MM.1S (cell line): ENCODE results near the gene CRYBA2.

ENCODE experiments used
- DNase-seq: peaks from one replicate; pipeline ENCODE4 v3.0.0-alpha.2; 2015
- H2AFZ ChIP-seq: fragments of 300-600 bp; sonication (generic); 2 replicates; pipeline ENCODE4 v1.6.0; 2016; ENCODE audit warnings: antibody characterized with exemption, low read length
- H3F3A ChIP-seq: fragments of 300-600 bp; sonication (generic); 2 replicates; pipeline ENCODE4 v1.6.1; 2016; ENCODE audit warnings: mild to moderate bottlenecking, antibody characterized with exemption, low read length, moderate library complexity, mixed read lengths; ENCODE audit not compliant: insufficient read depth
- H3K27ac ChIP-seq: fragments of 300-600 bp; sonication (generic); 2 replicates; pipeline ENCODE4 v1.5.1; 2016; ENCODE audit warnings: mild to moderate bottlenecking, low read length
- H3K27me3 ChIP-seq: fragments of 300-600 bp; sonication (generic); replicated peaks from 2 replicates; pipeline ENCODE4 v1.6.0; 2016; ENCODE audit warnings: low read length; ENCODE audit not compliant: insufficient read depth
- H3K36me3 ChIP-seq: fragments of 300-600 bp; sonication (generic); replicated peaks from 2 replicates; pipeline ENCODE4 v1.6.1; 2016; ENCODE audit warnings: mild to moderate bottlenecking, low read length, mixed read lengths; ENCODE audit not compliant: insufficient read depth
- H3K4me1 ChIP-seq: fragments of 300-600 bp; sonication (generic); 2 replicates; pipeline ENCODE4 v1.6.1; 2016; ENCODE audit warnings: low read length, mixed read lengths
- H3K4me2 ChIP-seq: fragments of 300-600 bp; sonication (generic); 2 replicates; pipeline ENCODE4 v1.6.0; 2016; ENCODE audit warnings: low read depth, low read length
- H3K4me3 ChIP-seq: fragments of 300-600 bp; sonication (generic); 2 replicates; pipeline ENCODE4 v1.5.1; 2016; ENCODE audit warnings: low read length, mixed read lengths
- H3K79me2 ChIP-seq: fragments of 300-600 bp; sonication (generic); 2 replicates; pipeline ENCODE4 v1.6.1; 2016; ENCODE audit warnings: mixed run types, low read length, mixed read lengths
- H3K9ac ChIP-seq: fragments of 300-600 bp; sonication (generic); 2 replicates; pipeline ENCODE4 v1.6.1; 2016; ENCODE audit warnings: low read length, mixed read lengths
- H3K9me2 ChIP-seq: fragments of 300-600 bp; sonication (generic); replicated peaks from 2 replicates; pipeline ENCODE4 v1.6.1; 2016; ENCODE audit warnings: mild to moderate bottlenecking, low read length, mixed read lengths; ENCODE audit not compliant: insufficient read depth
- H3K9me3 ChIP-seq: fragments of 300-600 bp; sonication (generic); replicated peaks from 2 replicates; pipeline ENCODE4 v1.6.1; 2016; ENCODE audit warnings: mild to moderate bottlenecking, low read length, mixed read lengths; ENCODE audit not compliant: insufficient read depth
- H4K20me1 ChIP-seq: fragments of 300-600 bp; sonication (generic); 2 replicates; pipeline ENCODE4 v1.6.1; 2016; ENCODE audit warnings: mild to moderate bottlenecking, low read length, moderate library complexity, mixed read lengths; ENCODE audit not compliant: insufficient read depth
- EZH2 ChIP-seq: fragments of 300-600 bp; sonication (generic); optimal IDR thresholded peaks from 2 replicates; pipeline ENCODE3; 2017; ENCODE audit warnings: low read depth, mild to moderate bottlenecking, antibody characterized with exemption, low read length, mixed read lengths
- EZH2phosphoT487 ChIP-seq: fragments of 300-600 bp; sonication (generic); IDR thresholded peaks from 2 replicates; pipeline ENCODE4 v1.6.1; 2018; ENCODE audit warnings: antibody characterized with exemption, low read length
- TF ChIP-seq, protein P1 (sequence below): fragments of 300-600 bp; sonication (generic); IDR thresholded peaks from 2 replicates; pipeline ENCODE4 v1.5.1; 2016; ENCODE audit warnings: antibody characterized with exemption, low read length, mixed read lengths

Gene CRYBA2

DNA sequence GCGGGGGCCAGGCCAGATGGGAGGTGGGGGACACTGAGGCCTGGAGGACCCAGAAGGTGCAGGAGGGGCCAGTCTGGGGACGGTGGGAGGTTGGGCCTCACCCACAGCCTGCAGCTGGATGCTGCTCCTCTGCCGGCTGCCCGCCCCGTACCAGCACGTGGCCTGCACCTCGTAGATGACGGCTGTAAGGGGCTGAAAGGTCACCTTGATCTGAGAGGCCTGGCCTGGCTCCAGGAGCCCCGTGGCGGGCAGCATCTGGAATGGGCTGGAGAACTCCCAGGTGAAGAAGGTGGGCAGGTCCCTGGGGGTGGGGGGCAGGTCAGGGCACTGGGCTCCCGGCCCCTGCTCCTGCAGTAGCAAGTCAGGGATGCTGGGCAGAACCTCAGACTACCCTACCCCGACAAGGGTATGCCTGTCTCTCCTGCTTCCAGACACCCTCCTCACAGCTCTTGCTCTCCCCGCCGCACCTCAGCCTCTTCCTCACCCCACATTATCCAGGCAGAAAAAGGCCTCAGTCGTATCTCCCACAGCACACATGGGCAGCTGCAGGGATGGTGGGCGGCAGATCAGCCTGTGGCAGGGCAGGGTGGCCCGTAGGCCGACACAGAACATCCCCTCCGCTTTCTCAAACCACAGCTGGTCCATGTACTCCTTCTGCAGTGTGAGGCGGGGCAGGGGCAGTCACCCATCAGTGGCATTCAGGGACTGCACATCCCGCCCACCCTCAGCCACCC, 38.0 kb upstream of the CRYBA2 start:
- H2AFZ ChIP-seq = no peak overlapping the region
- no peak for DNase-seq
- no peaks in the 10 kb centered on the region for H3F3A ChIP-seq
- no peak overlapping the region for H3K4me2 ChIP-seq
- no peak overlapping the region for H3K27ac ChIP-seq
- H3K9me2 ChIP-seq = no peaks in the 10 kb centered on the region
- H3K9ac ChIP-seq = no peak overlapping the region
- no peaks in the 10 kb centered on the region for H3K36me3 ChIP-seq
- H3K27me3 ChIP-seq = peaks cover 86% of the 10 kb centered on the region
- TF ChIP-seq, protein P1, sequence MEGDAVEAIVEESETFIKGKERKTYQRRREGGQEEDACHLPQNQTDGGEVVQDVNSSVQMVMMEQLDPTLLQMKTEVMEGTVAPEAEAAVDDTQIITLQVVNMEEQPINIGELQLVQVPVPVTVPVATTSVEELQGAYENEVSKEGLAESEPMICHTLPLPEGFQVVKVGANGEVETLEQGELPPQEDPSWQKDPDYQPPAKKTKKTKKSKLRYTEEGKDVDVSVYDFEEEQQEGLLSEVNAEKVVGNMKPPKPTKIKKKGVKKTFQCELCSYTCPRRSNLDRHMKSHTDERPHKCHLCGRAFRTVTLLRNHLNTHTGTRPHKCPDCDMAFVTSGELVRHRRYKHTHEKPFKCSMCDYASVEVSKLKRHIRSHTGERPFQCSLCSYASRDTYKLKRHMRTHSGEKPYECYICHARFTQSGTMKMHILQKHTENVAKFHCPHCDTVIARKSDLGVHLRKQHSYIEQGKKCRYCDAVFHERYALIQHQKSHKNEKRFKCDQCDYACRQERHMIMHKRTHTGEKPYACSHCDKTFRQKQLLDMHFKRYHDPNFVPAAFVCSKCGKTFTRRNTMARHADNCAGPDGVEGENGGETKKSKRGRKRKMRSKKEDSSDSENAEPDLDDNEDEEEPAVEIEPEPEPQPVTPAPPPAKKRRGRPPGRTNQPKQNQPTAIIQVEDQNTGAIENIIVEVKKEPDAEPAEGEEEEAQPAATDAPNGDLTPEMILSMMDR = no peak
- TF ChIP-seq EZH2phosphoT487 (no peak), EZH2 (no peak)
- no peaks in the 10 kb centered on the region for H3K4me1 ChIP-seq
- no peak overlapping the region for H3K4me3 ChIP-seq
- H3K79me2 ChIP-seq = no peaks in the 10 kb centered on the region
- no peaks in the 10 kb centered on the region for H4K20me1 ChIP-seq
- H3K9me3 ChIP-seq = no peaks in the 10 kb centered on the region

DNA sequence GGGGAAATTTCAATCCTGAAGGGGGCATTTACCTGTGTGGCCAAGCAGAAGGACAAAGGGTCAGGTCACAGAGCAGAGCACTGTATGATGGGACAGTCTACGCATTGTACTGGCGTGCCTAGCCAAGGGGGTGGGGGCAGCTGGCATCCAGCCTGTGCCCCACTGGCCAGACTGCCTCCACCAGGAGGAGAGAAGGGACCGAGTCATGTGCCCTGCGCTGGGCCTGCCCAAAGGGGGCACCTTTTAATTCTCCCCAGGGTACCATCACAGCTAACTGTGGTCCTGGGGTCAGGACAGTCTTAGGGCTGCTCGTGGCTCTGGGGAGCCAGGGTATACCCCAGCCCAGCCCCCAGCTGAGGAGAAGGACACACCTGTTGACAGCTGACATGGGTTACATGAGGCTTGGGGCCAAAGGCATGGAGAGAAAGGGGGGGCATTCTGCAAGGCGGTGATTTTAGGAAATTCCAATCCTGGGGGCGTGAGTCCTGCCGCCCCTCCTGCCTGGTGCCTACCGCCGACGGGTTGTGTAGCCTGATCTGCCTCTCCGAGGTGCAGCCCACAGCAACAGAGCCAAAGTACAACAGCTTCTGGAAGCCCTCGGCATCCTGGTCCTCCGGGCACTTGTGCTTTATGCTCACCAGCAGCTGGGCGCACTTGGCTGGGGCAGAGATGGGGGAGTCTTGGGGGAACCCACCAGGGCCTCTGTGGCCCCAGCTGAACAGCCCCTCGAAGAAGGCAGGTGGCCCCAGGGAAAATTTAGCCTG, 37.1 kb upstream of the CRYBA2 start:
- Histone ChIP-seq H2AFZ (no peak overlapping the region), H4K20me1 (no peaks in the 10 kb centered on the region), H3K79me2 (no peaks in the 10 kb centered on the region), H3K36me3 (no peaks in the 10 kb centered on the region), H3K4me2 (no peak overlapping the region), H3K9me2 (no peaks in the 10 kb centered on the region), H3K27me3 (peaks cover 86% of the 10 kb centered on the region), H3K4me1 (no peaks in the 10 kb centered on the region), H3K9ac (no peak overlapping the region), H3K4me3 (no peak overlapping the region), H3K27ac (no peak overlapping the region), H3K9me3 (no peaks in the 10 kb centered on the region), H3F3A (no peaks in the 10 kb centered on the region)
- no peak for DNase-seq
- TF ChIP-seq, protein P1 = no peak
- TF ChIP-seq EZH2phosphoT487 (no peak), EZH2 (no peak)

DNA sequence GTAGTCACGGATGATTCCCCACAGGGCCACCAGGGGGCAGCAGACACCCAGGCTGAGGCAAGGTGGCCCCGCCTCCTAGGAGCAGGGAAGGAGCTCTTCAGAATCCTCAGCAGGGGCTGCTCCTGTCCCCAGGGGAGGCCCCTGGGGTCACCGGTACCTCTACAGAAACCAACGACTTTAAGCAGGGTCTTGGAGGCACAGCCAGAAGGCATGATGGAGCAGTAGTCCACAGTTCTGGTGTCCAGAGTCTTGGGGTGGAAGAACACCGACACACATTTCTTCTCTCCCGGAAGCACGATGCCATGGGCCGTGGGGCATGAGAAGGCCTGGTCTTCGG, 36.6 kb upstream of the CRYBA2 start:
- H3F3A ChIP-seq = no peaks in the 10 kb centered on the region
- H3K9ac ChIP-seq = no peak overlapping the region
- TF ChIP-seq, protein P1 = peak; percentile 95
- TF ChIP-seq EZH2 = no peak
- H3K9me3 ChIP-seq = no peaks in the 10 kb centered on the region
- H3K36me3 ChIP-seq = no peaks in the 10 kb centered on the region
- H3K4me1 ChIP-seq = no peaks in the 10 kb centered on the region
- H3K9me2 ChIP-seq = no peaks in the 10 kb centered on the region
- no peak overlapping the region for H3K27ac ChIP-seq
- H4K20me1 ChIP-seq = no peaks in the 10 kb centered on the region
- peaks cover 86% of the 10 kb centered on the region for H3K27me3 ChIP-seq
- no peaks in the 10 kb centered on the region for H3K79me2 ChIP-seq
- no peak overlapping the region for H2AFZ ChIP-seq
- H3K4me2 ChIP-seq = no peak overlapping the region
- no peak overlapping the region for H3K4me3 ChIP-seq
- DNase-seq = peak; percentile 65
